HL-60 (cell line): ENCODE results near the gene NUTM2F.
"Not testable (repeated sequence)": the region's sequence is repeated elsewhere in the genome, so short reads cannot be mapped to it uniquely, and the experiment has no call there.

Source experiments
- POLR2AphosphoS5 ChIP-seq: IDR thresholded peaks from 2 replicates; pipeline ENCODE4 v1.6.1; 2012; ENCODE audit warnings: low read depth
- REST ChIP-seq: IDR thresholded peaks from 2 replicates; pipeline ENCODE4 v1.6.1; 2012; ENCODE audit warnings: low read depth; ENCODE audit not compliant: insufficient replicate concordance
- SPI1 ChIP-seq: IDR thresholded peaks from 2 replicates; pipeline ENCODE4 v1.6.1; 2012; ENCODE audit warnings: low read depth, mild to moderate bottlenecking, borderline replicate concordance
- TF ChIP-seq, protein P1 (sequence below): IDR thresholded peaks from one replicate; pipeline ENCODE4 v1.5.1; 2011; ENCODE audit warnings: low read length, control low read depth, inconsistent platforms; ENCODE audit not compliant: insufficient read depth

GRCh38 chr9:94322342-94322940 is 6.0 kb downstream of the NUTM2F start:
- TF ChIP-seq, protein P1, sequence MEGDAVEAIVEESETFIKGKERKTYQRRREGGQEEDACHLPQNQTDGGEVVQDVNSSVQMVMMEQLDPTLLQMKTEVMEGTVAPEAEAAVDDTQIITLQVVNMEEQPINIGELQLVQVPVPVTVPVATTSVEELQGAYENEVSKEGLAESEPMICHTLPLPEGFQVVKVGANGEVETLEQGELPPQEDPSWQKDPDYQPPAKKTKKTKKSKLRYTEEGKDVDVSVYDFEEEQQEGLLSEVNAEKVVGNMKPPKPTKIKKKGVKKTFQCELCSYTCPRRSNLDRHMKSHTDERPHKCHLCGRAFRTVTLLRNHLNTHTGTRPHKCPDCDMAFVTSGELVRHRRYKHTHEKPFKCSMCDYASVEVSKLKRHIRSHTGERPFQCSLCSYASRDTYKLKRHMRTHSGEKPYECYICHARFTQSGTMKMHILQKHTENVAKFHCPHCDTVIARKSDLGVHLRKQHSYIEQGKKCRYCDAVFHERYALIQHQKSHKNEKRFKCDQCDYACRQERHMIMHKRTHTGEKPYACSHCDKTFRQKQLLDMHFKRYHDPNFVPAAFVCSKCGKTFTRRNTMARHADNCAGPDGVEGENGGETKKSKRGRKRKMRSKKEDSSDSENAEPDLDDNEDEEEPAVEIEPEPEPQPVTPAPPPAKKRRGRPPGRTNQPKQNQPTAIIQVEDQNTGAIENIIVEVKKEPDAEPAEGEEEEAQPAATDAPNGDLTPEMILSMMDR = not testable (repeated sequence)
- TF ChIP-seq POLR2AphosphoS5, REST, SPI1: not testable (repeated sequence)
